HepG2 (cell line): ENCODE results near the gene DNAJC12. TPM values are rescaled to one million over a fixed set of nuclear protein-coding genes. Genes with fewer than 3 reads are reported as not detected.

Experiments used
- ATF5 ChIP-seq: sonication (generic); formaldehyde crosslinking; IDR thresholded peaks from 2 replicates; pipeline ENCODE4 v1.4.0; 2020; ENCODE audit warnings: mild to moderate bottlenecking, low read depth, missing genetic modification reagents
- BATF2 ChIP-seq: sonication (generic); formaldehyde crosslinking; IDR thresholded peaks from 2 replicates; pipeline ENCODE4 v1.8.0; 2022; ENCODE audit warnings: mild to moderate bottlenecking, missing genetic modification reagents, moderate library complexity
- BHLHE40 ChIP-seq: IDR thresholded peaks from 2 replicates; pipeline ENCODE4 v1.6.1; 2011; ENCODE audit warnings: low read length, improper control_type of control experiment
- CCDC6 ChIP-seq: sonication (generic); formaldehyde crosslinking; IDR thresholded peaks from 2 replicates; pipeline ENCODE4 v1.8.1; 2022; ENCODE audit warnings: mild to moderate bottlenecking, missing genetic modification reagents, moderate library complexity
- CEBPG ChIP-seq: IDR thresholded peaks from 2 replicates; pipeline ENCODE4 v1.6.1; 2016
- EZH2 ChIP-seq: conservative IDR thresholded peaks from 2 replicates; pipeline ENCODE4 v1.6.1; 2012; ENCODE audit warnings: mild to moderate bottlenecking, low read depth, low read length, moderate library complexity
- FOXJ3 ChIP-seq: sonication (generic); formaldehyde crosslinking; IDR thresholded peaks from 2 replicates; pipeline ENCODE4 v1.4.0; 2020; ENCODE audit warnings: missing genetic modification reagents, mild to moderate bottlenecking, borderline replicate concordance
- HNF1B ChIP-seq: sonication (generic); formaldehyde crosslinking; IDR thresholded peaks from 2 replicates; pipeline ENCODE4 v1.5.1; 2020; ENCODE audit warnings: mild to moderate bottlenecking, moderate library complexity, missing genetic modification reagents
- MXD4 ChIP-seq: IDR thresholded peaks from 2 replicates; pipeline ENCODE4 v1.6.1; 2016; ENCODE audit warnings: mild to moderate bottlenecking, missing biosample characterization, missing genetic modification reagents
- NAIF1 ChIP-seq: sonication (generic); formaldehyde crosslinking; IDR thresholded peaks from 2 replicates; pipeline ENCODE4 v1.5.0; 2020; ENCODE audit warnings: mild to moderate bottlenecking, missing genetic modification reagents, borderline replicate concordance
- NFE2L1 ChIP-seq: sonication (generic); formaldehyde crosslinking; IDR thresholded peaks from 2 replicates; pipeline ENCODE4 v1.4.0; 2020; ENCODE audit warnings: missing genetic modification reagents, mild to moderate bottlenecking, borderline replicate concordance
- SRSF1 ChIP-seq: fragments of 200-400 bp; formaldehyde crosslinking; optimal IDR thresholded peaks from 2 replicates; pipeline ENCODE3; 2017; ENCODE audit warnings: mild to moderate bottlenecking, low read depth, low read length, moderate library complexity
- TCF7 ChIP-seq: sonication (generic); IDR thresholded peaks from 2 replicates; pipeline ENCODE4 v1.6.1; 2016; ENCODE audit warnings: antibody characterized with exemption, low read depth
- TRIM24 ChIP-seq: sonication (generic); formaldehyde crosslinking; IDR thresholded peaks from 2 replicates; pipeline ENCODE4 v1.8.0; 2022; ENCODE audit warnings: mild to moderate bottlenecking, missing genetic modification reagents
- ZBTB37 ChIP-seq: sonication (generic); formaldehyde crosslinking; IDR thresholded peaks from 2 replicates; pipeline ENCODE4 v1.4.0; 2020; ENCODE audit warnings: mild to moderate bottlenecking, missing genetic modification reagents
- ZGPAT ChIP-seq: IDR thresholded peaks from 2 replicates; pipeline ENCODE4 v1.6.1; 2016; ENCODE audit warnings: mild to moderate bottlenecking
- ZNF121 ChIP-seq: sonication (generic); formaldehyde crosslinking; IDR thresholded peaks from 2 replicates; pipeline ENCODE4 v1.5.0; 2020; ENCODE audit warnings: mild to moderate bottlenecking, missing genetic modification reagents
- ZNF563 ChIP-seq: sonication (generic); formaldehyde crosslinking; IDR thresholded peaks from 2 replicates; pipeline ENCODE4 v1.8.0; 2022; ENCODE audit warnings: mild to moderate bottlenecking, moderate library complexity, missing genetic modification reagents
- ZNF580 ChIP-seq: IDR thresholded peaks from 2 replicates; pipeline ENCODE4 v1.6.1; 2016; ENCODE audit warnings: low read depth, borderline replicate concordance
- ZNF607 ChIP-seq: sonication (generic); formaldehyde crosslinking; IDR thresholded peaks from 2 replicates; pipeline ENCODE4 v1.5.1; 2020; ENCODE audit warnings: missing genetic modification reagents, mild to moderate bottlenecking, borderline replicate concordance
- ZNF784 ChIP-seq: sonication (generic); formaldehyde crosslinking; IDR thresholded peaks from 2 replicates; pipeline ENCODE4 v1.5.1; 2020; ENCODE audit warnings: missing genetic modification reagents, mild to moderate bottlenecking, borderline replicate concordance
- ZNF816 ChIP-seq: sonication (generic); formaldehyde crosslinking; IDR thresholded peaks from 2 replicates; pipeline ENCODE4 v1.8.0; 2022; ENCODE audit warnings: missing genetic modification reagents, mild to moderate bottlenecking, borderline replicate concordance
- polyA plus RNA-seq, 8 experiments: library from polyadenylated mRNA; depleted of rRNA in 3 of 8; stranded (reverse) in 7 of 8; unstranded in 1 of 8; fragments of >200 nt; fragmentation: Illumina TruSeq in 4 of 8; extraction: Trizol in 4 of 8; gene quantifications; 2 replicates each; pipeline versions ENCODE4 v1.2.1 to v1.2.3, GENCODE V29; 2011 to 2016; ENCODE audit warnings: low read depth in 4 of 8, missing spikeins in 1 of 8, mixed read lengths in 1 of 8; ENCODE audit not compliant: insufficient read depth in 1 of 8
- total RNA-seq, 5 experiments: library from RNA; depleted of rRNA; stranded (reverse); fragments of >200 nt; fragmentation: Illumina TruSeq; extraction: Trizol; gene quantifications; 2 replicates each; pipeline ENCODE4 v1.2.3, GENCODE V29; 2016; ENCODE audit warnings: low read depth in 1 of 5

Gene DNAJC12
- total and polyA plus RNA-seq, 2 of the 13 experiments (the other 11 are each of a cell fraction or from before 2014, with no cell fraction given) = 11.6 to 43.9 TPM

- TF ChIP-seq ZBTB37 (no peak), ZNF784 (CRISPR knock-in tag) (peak; percentile 8; the same call in 1 of the 2 replicates), NFE2L1 (CRISPR knock-in tag) (no peak), ZNF580 (CRISPR knock-in tag) (peak; percentile 91; the same call in 1 of the 2 replicates), ZNF607 (CRISPR knock-in tag) (peak; percentile 70), ZNF121 (no peak), ZNF563 (CRISPR knock-in tag) (no peak), TRIM24 (CRISPR knock-in tag) (no peak), CCDC6 (CRISPR knock-in tag) (peak; percentile 26; the same call in 1 of the 2 replicates), EZH2 (no peak), CEBPG (CRISPR knock-in tag) (peak; percentile 41; the same call in 1 of the 2 replicates), FOXJ3 (peak; percentile 49; the same call in 1 of the 2 replicates), TCF7 (no peak), HNF1B (CRISPR knock-in tag) (no peak), ZGPAT (CRISPR knock-in tag) (peak; percentile 47), BATF2 (CRISPR knock-in tag) (0 out of 2 replicates have a peak, but pooled peaks have one; percentile 83), SRSF1 (peak; percentile 88), ZNF816 (CRISPR knock-in tag) (peak; percentile 71; the same call in 1 of the 2 replicates), BHLHE40 (no peak), ATF5 (no peak), MXD4 (CRISPR knock-in tag) (0 out of 2 replicates have a peak, but pooled peaks have one; percentile 63), NAIF1 (0 out of 2 replicates have a peak, but pooled peaks have one; percentile 69)
Observed at GRCh38 chr10:67764012-67764822, 73.8 kb downstream of the DNAJC12 start (continued).
